ENCODE results near the gene TCF4.

- TF ChIP-seq CTCF (optimal IDR thresholded peaks at IDR 0.05 in 1 of 3, IDR thresholded peaks at IDR 0.05 in 1 of 3, conservative IDR thresholded peaks at IDR 0.05 in 1 of 3; ENCODE audit: extremely low read depth in 1 of 3, insufficient read depth in 2 of 3, low read length in 3 of 3) (no peak), EZH2 (IDR thresholded peaks at IDR 0.05; ENCODE audit: low read length) (no peak)
Measured at GRCh38 chr18:55287149-55287806, 300.7 kb downstream of the TCF4 start.

Measured in keratinocyte (primary cell).